Transverse colon (tissue), 4 donors: ENCODE measurements around the gene DNTT. TPM values are rescaled to one million over a fixed set of nuclear protein-coding genes. Genes with fewer than 3 reads are reported as not detected.

Source experiments
- DNase-seq: peaks from one replicate; pipeline ENCODE4 v3.0.0-alpha.2; 2019
- H3K27ac ChIP-seq, 4 donors: fragments of 200-600 bp; sonication (generic); 2 replicates each; pipeline ENCODE4 v1.5.1; 2016 to 2018; ENCODE audit warnings: inconsistent platforms in 4 of 4
- H3K27me3 ChIP-seq: fragments of 200-600 bp; sonication (generic); 2 replicates; pipeline ENCODE4 v1.5.1; 2017; ENCODE audit warnings: inconsistent platforms
- H3K36me3 ChIP-seq, 4 donors: fragments of 200-600 bp; sonication (generic); 2 replicates each; pipeline ENCODE4 v1.5.1; 2017 to 2019; ENCODE audit warnings: inconsistent platforms in 4 of 4
- H3K4me1 ChIP-seq, 4 donors: fragments of 200-600 bp; sonication (generic); 2 replicates each; pipeline ENCODE4 v1.5.1; 2017 to 2020; ENCODE audit warnings: inconsistent platforms in 4 of 4
- H3K4me3 ChIP-seq, 4 donors: fragments of 200-600 bp; sonication (generic); 1 replicate in 1 of 4; 2 replicates in 3 of 4; pipeline versions ENCODE4 v1.5.1 to v1.6.1; 2017 to 2019; ENCODE audit warnings: inconsistent platforms in 4 of 4
- H3K9me3 ChIP-seq, 2 donors: fragments of 200-600 bp; sonication (generic); 2 replicates each; pipeline ENCODE4 v1.5.1; 2017 to 2019; ENCODE audit warnings: inconsistent platforms in 2 of 2
- CTCF ChIP-seq, 5 experiments: fragments of 200-600 bp in 3 of 5; fragments of 450-650 bp in 2 of 5; sonication (generic) in 3 of 5; IDR thresholded peaks; 1 replicate in 2 of 5; 2 replicates in 3 of 5; pipeline ENCODE4 v1.5.1; 2016 to 2017; ENCODE audit warnings: antibody characterized with exemption in 5 of 5, inconsistent platforms in 3 of 5, mild to moderate bottlenecking in 2 of 5, moderate library complexity in 1 of 5
- EP300 ChIP-seq: sonication (generic); formaldehyde crosslinking; IDR thresholded peaks from one replicate; pipeline ENCODE4 v1.6.1; 2017; ENCODE audit warnings: antibody characterized with exemption, low read depth
- POLR2A ChIP-seq: fragments of 450-650 bp; IDR thresholded peaks from one replicate; pipeline ENCODE4 v1.6.1; 2016; ENCODE audit warnings: antibody characterized with exemption, mild to moderate bottlenecking, moderate library complexity
- POLR2AphosphoS5 ChIP-seq, 3 donors: sonication (generic); formaldehyde crosslinking; IDR thresholded peaks; one replicate each; pipeline ENCODE4 v1.6.1; 2016; ENCODE audit warnings: antibody characterized with exemption in 3 of 3
- WGBS, 2 donors: methylation state at CpG; one replicate each; pipeline ENCODE4 v1.1.5; 2018; ENCODE audit warnings: low coverage in 1 of 2; 5-methylcytosine and 5-hydroxymethylcytosine counted together
- in situ Hi-C, 4 donors: fragments of 200-750 bp; cut with MboI; loops; one replicate each; pipeline versions ENCODE4 v1.15.0 to v1.15.1; 2017; ENCODE audit warnings: low sequenced_read_pairs in 3 of 4, low pct_ligation_motif_present in 1 of 4, low pct_unique_long_range_greater_than_20kb in 1 of 4
- intact Hi-C: fragments of 100-400 bp; cut with DNase I; formaldehyde crosslinking; loops from one replicate; pipeline ENCODE4 v1.15.1; 2023; ENCODE audit warnings: low total_unique reads
- total RNA-seq, 4 donors: library from RNA; depleted of rRNA; stranded (reverse); fragments of >200 nt; gene quantifications; one replicate each; pipeline ENCODE4 v1.1.0, GENCODE V29; 2016

Gene DNTT
- total RNA-seq, 4 donors from 2014 or later: not detected

- intact Hi-C loops (no loop called here), in situ Hi-C loops (no loop called here)
- no peak for DNase-seq
- Histone ChIP-seq H3K9me3 (peaks cover 0 to 11% of the 10 kb centered on the region in 2 donors), H3K27ac (no peak overlapping the region), H3K27me3 (no peaks in the 10 kb centered on the region), H3K36me3 (no peaks in the 10 kb centered on the region), H3K4me3 (no peak overlapping the region), H3K4me1 (no peaks in the 10 kb centered on the region)
- TF ChIP-seq CTCF (IDR thresholded peaks at IDR 0.05) (no peak), EP300 (no peak), POLR2A (no peak), POLR2AphosphoS5 (IDR thresholded peaks at IDR 0.05) (no peak)
- 50 to 67% methylated on average over 1 to 2 of the region's 2 CpGs for WGBS, 2 donors
Measured at GRCh38 chr10:96345222-96345621, 41.0 kb downstream of the DNTT start.

- in situ Hi-C loops: no loop called here
- no peak for DNase-seq
- Histone ChIP-seq H3K4me3 (no peak overlapping the region), H3K9me3 (peaks cover 0 to 11% of the 10 kb centered on the region in 2 donors), H3K4me1 (no peaks in the 10 kb centered on the region), H3K36me3 (no peaks in the 10 kb centered on the region), H3K27ac (no peak overlapping the region), H3K27me3 (no peaks in the 10 kb centered on the region)
- no peak for TF ChIP-seq EP300
- TF ChIP-seq CTCF (IDR thresholded peaks at IDR 0.05): no peak
- no peak for TF ChIP-seq POLR2A
- no peak for TF ChIP-seq POLR2AphosphoS5 (IDR thresholded peaks at IDR 0.05)
- WGBS, 2 donors: 90 to 100% methylated on average over 1 of the region's 1 CpG
- intact Hi-C loops: no loop called here
Measured at GRCh38 chr10:96346295-96346694, 42.1 kb downstream of the DNTT start.

GRCh38 chr10:96352027-96352426, 47.8 kb downstream of the DNTT start:
- intact Hi-C loops: no loop called here
- Histone ChIP-seq H3K4me1 (peaks cover 0 to 10% (median 1%) of the 10 kb centered on the region in 4 donors), H3K27ac (no peak overlapping the region), H3K36me3 (no peaks in the 10 kb centered on the region), H3K4me3 (no peak overlapping the region), H3K27me3 (no peaks in the 10 kb centered on the region), H3K9me3 (no peaks in the 10 kb centered on the region)
- no peak for DNase-seq
- TF ChIP-seq POLR2A: no peak
- TF ChIP-seq POLR2AphosphoS5 (IDR thresholded peaks at IDR 0.05): no peak
- TF ChIP-seq EP300: no peak
- no peak for TF ChIP-seq CTCF (IDR thresholded peaks at IDR 0.05)
- in situ Hi-C loops: no loop called here

GRCh38 chr10:96352582-96352981, 48.3 kb downstream of the DNTT start:
- Histone ChIP-seq H3K36me3 (no peaks in the 10 kb centered on the region), H3K9me3 (no peaks in the 10 kb centered on the region), H3K27ac (peak overlapping the region in 1 of 4 donors; percentile 33), H3K4me3 (no peak overlapping the region), H3K4me1 (peaks cover 0 to 10% (median 1%) of the 10 kb centered on the region in 4 donors), H3K27me3 (peaks cover 2% of the 10 kb centered on the region)
- WGBS, 2 donors: 32 to 43% methylated on average over 4 of the region's 4 CpGs
- DNase-seq: peak; percentile 36
- TF ChIP-seq POLR2A (no peak), POLR2AphosphoS5 (IDR thresholded peaks at IDR 0.05) (no peak), CTCF (IDR thresholded peaks at IDR 0.05) (no peak), EP300 (no peak)
- in situ Hi-C loops (no loop called here), intact Hi-C loops (no loop called here)
